NCI-H748 (cell line): ENCODE data around the gene TLCD3B.

ENCODE experiments used
- DNase-seq: peaks from one replicate; lab custom pipeline; 2025; ENCODE audit not compliant: unreplicated experiment; lab: John Stamatoyannopoulos, UW

TLCD3B gene, protein sequence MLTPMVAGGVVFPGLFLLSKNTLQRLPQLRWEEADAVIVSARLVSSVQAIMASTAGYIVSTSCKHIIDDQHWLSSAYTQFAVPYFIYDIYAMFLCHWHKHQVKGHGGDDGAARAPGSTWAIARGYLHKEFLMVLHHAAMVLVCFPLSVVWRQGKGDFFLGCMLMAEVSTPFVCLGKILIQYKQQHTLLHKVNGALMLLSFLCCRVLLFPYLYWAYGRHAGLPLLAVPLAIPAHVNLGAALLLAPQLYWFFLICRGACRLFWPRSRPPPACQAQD

DNA sequence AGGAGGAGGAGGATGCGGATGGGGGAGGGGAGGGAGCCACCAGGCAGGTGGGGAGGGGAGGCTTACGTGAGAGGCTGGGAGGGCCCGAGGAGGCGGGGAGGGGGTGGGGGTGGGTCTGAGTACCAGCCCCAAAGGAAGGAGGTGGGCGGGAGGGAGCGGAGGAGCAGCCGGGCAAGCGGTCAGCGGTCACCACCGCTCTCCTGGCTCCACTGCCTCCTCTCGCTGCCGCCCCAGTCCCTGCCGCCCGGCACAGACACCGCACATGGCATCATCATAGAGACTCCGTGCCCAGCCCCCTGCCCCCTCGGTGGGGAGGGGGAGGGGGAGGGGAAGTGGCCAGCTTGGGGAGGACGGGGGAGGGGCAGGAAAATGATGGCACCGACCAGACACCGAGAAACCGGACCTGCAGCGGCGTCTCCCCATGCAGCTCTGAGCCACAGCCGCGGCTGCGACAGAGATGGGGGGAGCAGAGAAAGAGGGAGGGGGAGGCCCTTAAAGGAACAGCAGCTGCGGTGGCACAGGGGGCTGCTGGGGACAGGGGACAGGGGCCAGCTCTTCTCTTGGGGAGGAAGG is at the start of gene TLCD3B:
Gene TLCD3B (minus strand): TSS at position 431 of the 573 bp plus-strand sequence. CDS start 744 bp downstream, outside the sequence.
- DNase-seq = peak; percentile 64

DNA sequence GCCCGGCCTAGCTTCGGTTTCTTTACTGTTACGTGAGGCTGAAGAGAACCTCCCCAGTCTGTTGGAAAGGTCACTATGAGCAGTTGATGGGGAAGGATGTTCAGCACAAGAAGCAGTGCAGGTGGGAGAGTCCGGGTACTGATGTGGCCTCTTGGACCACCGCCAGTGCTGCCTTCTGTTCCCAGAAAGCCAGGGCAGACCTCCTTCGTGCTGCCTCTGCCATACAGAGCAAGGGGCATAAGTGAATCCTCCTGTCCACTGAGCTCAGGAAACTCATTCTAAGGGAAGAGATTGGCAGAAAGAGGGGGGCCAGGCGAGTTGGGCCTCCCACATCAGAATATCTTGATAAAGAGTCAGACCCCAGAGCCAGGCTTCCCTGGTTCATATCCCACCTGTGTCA is 48.4 kb upstream of the TLCD3B start:
- no peak for DNase-seq

DNA sequence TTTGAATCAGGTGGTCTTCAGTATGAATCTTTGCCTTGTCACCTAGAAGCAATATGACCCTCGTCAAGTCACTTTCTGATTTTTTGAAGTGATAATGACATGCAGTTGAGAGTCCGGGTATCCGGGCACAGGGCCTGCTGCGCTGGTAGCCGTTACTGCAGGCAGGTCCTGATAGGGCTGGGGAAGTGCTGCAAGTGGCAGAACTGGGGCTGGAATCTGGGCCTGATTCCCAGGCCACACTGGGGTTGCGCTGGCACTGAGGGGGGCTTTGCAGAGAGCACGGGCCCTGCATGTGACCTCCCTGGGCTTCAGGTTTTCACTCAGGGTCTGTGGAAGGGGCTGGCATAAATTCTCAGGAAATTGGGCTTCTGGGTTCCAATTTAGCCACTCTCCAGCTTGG is 47.7 kb upstream of the TLCD3B start:
- DNase-seq = no peak

DNA sequence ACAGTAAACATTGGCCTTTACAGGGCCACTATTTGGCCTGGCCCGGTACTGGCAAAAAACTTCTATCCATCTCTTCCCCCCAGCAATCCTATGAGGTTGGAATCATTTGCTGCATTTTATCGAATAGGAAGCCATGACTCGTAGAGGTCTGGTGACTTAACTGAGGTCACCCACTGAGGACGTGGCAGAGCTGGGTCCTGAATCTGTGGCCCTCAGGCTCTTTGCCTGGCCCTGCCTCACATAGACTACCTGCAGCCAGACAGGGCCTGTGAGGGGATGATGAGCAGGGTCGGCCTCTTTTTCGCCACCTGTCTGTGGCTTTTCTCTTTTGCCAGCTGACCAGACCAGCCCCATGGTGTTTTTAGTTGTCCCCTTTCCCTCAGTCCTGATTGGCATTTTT is 46.6 kb upstream of the TLCD3B start:
- DNase-seq = no peak

DNA sequence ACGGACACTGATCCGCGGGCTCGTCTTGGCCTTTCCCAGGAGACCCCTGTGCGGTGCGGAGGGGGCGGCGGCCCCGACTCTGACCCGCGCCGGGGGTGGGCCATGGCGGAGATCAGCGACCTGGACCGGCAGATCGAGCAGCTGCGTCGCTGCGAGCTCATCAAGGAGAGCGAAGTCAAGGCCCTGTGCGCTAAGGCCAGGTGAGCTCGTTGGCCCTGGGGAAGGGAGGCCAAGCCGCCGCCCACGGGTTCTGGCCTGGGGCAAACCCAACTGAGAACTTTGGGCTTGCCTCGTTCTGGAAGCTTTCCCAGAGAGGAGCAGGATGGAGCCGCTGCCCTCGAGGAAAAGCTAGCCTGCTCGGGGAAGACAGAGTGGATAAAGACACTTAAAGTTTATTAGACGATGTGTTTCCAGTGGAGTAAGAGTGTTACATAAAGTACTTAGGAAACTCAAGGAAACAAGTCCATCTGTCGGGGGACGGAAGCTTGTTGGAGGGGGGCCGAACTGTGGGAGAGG is 45.3 kb upstream of the TLCD3B start:
- no peak for DNase-seq

DNA sequence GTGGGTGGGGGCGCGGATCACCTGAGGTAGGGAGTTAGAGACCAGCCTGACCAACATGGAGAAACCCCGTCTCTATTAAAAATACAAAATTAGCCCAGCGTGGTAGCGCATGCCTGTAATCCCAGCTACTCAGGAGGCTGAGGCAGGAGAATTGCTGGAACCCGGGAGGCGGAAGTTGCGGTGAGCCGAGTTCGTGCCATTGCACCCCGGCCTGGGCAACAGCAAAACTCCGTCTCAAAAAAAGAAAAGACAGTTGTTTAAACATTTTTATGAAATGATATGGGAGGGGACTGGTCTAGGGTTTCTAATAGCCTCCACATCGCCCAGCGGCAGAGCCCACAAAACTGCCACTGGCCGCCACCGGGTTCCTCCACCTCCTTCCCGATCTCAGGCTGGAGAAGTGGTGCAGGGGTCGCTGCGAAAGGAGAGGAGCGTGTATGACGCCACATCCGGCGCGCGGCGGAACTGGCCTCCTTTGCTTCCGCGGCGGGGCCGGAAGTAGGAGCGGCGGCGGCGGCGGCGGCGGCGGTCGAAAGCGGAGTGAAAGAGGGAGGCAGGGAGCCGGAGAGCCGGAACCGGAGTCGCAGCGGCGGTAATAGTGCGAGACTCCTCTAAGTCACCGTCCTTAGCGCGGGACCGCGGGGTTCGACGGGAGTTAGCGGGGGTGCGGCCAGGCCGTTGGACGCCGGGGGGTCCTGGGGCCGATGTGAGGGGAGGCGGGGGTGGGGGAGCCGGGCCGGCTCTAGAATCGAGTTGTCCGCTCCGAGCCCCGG is 44.6 kb upstream of the TLCD3B start, which contains the start of gene PPP4C:
Gene PPP4C (plus strand): TSS at position 492 of the 773 bp plus-strand sequence. CDS start 384 bp downstream, outside the sequence.
- DNase-seq = peak; percentile 85

DNA sequence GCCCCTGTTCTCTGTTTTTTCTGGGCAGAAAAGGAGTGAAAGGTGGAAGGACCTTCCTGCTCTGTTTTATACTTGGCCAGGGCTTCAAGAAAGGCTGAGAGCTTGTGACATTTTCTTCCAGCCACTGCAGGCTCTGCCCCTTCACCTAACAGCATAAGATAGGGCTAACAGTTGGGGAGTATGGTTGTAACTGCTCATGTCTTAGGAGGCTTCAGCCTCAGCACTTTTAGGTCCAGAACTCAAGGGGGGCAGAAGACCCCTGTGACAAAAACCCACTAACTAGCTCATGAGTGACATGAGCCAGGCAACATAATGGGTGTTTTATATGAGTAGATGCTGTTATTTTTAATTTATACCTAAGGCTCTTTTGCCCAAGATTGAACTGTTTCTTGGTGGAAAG is 39.4 kb upstream of the TLCD3B start:
- DNase-seq = no peak

DNA sequence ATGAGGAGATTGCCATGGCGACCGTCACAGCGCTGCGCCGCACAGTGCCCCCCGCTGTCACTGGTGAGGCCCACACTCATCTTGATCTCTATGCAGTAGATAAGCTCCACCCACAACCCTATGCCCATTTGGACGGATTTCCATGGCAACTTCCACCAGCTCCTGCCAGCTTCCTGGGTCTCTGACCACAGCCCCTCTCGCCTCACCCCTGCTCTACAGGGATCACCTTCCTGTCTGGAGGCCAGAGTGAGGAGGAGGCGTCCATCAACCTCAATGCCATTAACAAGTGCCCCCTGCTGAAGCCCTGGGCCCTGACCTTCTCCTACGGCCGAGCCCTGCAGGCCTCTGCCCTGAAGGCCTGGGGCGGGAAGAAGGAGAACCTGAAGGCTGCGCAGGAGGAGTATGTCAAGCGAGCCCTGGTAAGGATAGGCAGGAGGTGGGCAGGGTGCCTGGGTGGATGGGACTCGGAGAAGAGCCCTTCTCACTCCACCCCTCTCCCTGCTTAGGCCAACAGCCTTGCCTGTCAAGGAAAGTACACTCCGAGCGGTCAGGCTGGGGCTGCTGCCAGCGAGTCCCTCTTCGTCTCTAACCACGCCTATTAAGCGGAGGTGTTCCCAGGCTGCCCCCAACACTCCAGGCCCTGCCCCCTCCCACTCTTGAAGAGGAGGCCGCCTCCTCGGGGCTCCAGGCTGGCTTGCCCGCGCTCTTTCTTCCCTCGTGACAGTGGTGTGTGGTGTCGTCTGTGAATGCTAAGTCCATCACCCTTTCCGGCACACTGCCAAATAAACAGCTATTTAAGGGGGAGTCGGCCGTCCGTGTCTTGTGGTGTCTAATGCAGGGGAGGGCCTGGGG is 38.8 kb upstream of the TLCD3B start:
- DNase-seq = no peak

DNA sequence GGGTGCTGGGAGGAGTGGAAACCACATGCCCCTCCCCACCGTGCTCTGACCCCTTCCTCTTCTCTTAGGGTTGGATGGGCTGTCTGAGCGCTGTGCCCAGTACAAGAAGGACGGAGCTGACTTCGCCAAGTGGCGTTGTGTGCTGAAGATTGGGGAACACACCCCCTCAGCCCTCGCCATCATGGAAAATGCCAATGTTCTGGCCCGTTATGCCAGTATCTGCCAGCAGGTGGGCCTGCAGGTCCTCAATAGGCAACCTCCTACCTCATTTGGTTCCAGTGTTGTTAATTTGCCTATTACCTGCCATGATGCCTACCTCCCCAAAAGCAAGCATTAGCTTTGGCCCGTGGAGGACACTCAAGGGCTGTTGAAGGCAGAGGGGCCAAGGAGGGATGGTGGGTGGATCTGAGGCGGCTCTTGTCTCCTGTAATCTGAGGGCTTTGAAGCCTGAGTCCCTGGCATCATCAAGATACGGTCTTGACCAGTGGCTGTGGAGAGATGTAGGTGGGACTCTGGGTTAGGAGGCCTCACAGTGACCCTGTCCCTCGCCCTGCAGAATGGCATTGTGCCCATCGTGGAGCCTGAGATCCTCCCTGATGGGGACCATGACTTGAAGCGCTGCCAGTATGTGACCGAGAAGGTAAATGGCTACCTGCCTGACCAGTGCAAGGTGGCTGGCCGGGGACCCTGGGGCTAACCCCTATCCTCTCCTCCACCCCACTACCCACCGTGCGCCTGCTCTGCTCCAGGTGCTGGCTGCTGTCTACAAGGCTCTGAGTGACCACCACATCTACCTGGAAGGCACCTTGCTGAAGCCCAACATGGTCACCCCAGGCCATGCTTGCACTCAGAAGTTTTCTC is 37.9 kb upstream of the TLCD3B start:
- DNase-seq = no peak

DNA sequence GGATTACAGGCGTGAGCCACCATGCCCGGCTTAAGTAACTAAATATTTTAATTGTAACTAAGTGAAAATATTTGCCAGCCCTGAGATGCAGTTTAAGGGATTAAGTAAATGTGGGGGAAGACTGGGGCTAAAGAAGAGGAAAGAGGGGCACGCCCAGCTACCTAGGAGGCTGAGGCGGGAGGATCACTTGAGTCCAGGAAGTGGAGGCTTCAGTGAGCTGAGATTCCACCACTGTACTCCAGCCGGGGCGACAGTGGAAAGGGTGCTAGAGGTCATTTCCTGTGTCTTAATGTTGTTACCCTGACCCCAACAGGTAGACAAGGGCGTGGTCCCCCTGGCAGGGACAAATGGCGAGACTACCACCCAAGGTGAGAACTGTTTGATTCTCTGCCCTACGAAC is 37.3 kb upstream of the TLCD3B start:
- no peak for DNase-seq

DNA sequence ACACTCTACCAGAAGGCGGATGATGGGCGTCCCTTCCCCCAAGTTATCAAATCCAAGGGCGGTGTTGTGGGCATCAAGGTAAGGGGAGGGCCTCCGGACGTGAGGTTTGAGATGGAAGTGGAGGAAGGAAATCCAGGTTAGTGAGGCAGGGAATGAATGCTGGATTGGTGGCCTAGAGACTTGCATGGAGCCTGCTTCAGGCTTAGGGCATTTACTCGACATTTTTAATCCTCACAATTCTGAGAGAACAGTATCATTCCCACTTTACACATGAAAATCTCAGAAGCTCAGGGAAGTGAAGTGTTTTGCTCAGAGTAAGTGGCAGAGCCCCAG is 36.5 kb upstream of the TLCD3B start:
- DNase-seq = no peak

DNA sequence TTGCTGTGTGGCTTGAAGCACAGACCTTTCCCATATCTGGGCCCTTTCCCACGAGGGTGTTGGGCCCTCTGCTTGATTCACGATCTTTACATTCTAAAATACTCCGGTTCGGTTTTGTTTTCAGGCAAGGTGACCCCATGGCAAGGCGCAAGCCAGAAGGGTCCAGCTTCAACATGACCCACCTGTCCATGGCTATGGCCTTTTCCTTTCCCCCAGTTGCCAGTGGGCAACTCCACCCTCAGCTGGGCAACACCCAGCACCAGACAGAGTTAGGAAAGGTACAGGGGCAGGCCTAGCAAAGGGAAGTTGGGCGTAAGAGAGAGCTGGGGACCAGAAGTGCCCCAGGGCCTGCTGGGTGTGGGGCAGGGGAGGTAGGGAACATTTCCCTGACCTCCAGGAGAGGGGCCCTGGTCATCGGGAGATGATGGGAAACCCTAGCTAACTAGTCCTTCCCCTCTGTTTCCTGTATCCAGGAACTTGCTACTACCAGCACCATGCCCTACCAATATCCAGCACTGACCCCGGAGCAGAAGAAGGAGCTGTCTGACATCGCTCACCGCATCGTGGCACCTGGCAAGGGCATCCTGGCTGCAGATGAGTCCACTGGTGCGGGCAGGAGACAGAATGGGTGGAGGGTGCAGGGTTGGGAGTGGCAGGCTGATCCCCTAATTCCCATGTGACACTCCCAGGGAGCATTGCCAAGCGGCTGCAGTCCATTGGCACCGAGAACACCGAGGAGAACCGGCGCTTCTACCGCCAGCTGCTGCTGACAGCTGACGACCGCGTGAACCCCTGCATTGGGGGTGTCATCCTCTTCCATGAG is 35.9 kb upstream of the TLCD3B start:
- no peak for DNase-seq

DNA sequence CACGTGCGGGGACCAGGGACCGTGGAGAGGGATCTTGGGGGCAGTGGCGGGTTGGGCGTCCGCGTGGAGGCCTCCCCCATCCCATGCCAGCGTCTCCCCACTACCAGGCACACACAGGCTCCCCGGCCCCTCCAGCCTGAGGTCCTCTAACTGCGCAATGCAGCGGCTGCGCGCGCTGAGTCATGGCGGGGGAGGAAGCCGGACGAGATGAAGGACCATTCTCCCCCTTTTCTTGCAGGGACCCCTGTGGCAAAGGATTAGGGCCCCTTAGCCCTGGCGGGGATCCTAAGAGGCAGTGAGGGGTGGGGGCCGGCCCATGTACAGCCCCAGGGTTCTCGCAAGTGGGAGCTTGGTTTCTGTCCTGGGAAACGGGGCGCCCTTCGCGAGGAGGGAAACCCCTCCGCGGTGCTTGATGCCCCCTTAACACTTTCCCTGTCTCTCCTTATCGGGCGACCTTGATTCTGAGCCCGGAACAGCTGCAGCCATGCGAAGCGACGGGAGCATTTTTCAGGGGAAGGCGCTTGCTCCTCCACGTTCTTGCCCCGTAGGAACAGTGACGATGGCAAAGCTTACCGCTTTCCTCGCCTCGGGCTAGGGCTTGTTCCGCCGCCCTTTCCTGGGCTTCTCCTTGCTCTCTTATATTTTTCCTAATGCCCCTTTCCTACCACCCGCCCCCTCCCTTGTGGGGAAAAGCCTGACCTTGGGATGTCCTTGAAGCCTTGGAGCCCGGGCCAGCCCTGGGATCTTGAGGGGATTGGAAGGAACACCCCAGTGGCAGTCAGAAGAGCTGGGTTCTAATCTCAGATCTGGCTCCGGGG is 35.1 kb upstream of the TLCD3B start:
- DNase-seq = peak; percentile 59

DNA sequence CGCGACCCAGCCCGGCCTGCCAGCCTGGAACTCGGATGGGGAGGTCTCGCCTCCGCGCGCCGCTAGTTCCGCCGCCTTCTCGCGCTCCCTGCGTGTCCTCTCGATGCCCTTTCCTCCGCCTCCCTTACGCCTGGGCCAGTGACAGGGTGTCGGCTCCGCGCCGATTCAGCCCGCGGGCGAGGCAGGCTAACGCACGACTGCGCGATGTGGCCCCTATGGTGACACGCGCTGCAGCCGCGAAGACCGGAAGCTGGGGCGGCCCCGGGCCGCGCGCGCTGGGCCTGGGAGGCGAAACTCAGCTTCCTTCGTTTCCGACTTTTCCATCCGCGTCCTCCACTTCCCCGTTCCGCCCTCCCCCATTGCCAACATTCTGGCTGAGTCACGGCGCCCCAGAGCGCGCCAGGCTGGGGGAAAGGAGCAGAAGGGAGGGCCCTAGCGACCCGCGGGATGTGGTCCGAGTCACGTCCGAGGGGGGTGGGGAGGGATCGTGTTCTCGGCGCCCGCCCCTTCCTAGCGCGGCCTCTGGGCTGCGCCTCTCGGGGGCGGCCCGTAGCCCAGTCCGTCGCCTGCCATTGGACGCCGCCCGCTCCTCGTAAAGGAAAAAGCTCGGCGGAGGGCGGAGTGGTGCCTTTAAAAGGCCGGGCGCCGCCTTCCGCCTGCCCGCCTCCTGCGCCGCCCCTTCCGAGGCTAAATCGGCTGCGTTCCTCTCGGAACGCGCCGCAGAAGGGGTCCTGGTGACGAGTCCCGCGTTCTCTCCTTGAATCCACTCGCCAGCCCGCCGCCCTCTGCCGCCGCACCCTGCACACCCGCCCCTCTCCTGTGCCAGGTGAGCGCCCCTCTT is 34.3 kb upstream of the TLCD3B start, which contains the start of gene ALDOA:
Gene ALDOA (plus strand): TSS at position 659 of the 841 bp plus-strand sequence. CDS start 1,138 bp downstream, outside the sequence.
- DNase-seq = peak; percentile 95

DNA sequence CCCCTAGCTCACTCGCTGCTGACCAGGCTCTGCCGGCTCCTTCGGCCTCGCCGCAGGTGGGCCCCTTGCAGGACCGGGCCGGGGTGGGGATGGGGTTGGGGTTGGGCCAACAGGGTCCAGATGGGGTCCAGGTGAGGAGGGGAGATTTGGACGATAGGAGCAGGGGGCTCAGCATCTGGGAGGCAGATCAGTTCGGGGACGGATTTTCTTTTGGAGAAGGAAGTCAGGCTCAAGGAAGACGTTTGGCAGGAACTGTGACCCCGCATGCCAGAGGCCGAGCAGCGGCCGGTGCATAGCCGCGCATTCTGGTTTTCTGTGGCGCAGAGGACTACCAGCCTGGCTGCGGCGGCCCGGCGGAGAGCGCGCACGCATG is 33.6 kb upstream of the TLCD3B start:
- DNase-seq = no peak

DNA sequence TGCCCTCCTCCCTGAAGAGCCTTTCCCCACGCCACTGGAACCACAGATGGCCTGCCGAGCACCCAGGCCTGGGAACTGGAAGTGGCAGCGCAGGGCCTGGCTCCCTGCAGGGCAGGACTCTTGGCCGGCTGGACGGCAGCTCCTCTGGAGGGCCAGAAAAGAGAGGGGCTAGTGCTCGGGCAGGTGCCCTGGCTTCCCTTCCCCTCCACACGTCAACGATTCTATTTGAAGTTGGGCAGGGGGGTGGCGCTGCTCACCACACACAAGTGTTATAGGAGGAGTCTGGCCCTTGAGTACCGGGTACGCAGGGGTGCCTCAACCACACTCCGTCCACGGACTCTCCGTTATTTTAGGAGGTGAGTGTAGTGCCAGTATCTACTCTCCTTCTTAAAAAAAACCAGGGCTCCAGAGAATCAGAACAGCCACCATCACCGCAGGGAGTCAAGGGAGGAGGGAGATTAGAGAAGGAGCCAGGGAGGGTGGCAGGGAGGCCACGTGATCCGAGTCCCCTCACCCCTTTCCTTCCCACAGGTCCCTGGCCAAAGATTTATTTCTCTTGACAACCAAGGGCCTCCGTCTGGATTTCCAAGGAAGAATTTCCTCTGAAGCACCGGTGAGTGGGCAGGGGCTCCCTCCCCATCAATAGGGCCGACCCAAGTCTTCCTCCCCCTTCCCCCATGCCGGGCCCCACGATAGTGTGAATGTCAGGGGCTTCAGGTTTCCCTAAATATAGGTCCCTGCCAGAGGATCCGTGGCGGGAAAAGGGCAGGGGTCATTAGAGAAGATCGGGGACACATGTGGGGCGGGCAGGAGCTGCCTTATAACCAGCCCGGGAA is 33.0 kb upstream of the TLCD3B start:
- DNase-seq = peak; percentile 53
